ENCODE results near the gene VWA8.
"Not testable (repeated sequence)": the region's sequence is repeated elsewhere in the genome, so short reads cannot be mapped to it uniquely, and the experiment has no call there.

The VWA8 gene

GRCh38 chr13:41548031-41548430 is 412.9 kb downstream of the VWA8 start:
- no peak for DNase-seq

DNA sequence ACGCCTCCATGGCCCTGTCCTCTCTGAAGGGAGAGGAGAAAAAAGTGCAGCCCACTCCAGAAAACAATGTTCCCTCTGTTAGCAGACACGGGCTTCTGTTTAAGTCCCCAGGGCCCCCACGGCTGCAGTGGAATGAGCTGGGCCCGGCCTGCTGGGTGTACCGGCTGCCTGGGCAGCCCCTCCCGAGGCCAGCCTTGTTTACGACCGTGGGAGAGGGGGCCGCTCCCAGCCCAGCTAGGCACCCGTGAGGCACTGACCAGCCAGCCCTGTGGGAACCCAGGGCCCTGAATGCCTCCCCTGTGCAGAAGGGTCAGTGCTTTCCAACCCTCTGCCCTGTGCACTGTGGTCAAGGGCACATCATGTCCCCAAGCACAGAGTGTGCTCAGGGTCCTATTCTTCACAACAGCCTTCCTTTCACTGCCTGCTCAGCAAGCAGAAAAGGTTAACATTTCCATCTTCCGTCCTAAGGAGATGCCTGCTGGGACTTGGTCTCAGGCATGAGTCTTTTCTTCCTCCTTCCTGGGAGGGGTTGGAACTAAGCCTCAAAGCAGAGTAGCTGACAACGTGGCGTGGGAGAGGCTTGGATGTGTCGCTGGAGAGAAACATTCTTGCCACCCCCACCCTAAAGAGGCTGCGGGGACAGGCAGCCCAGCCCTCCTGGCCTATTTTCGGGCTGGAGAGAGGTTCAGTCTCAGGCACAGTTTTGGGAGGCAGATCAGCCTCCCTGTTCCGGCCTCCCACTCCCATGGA is 413.5 kb downstream of the VWA8 start:
- DNase-seq: no peak

- DNase-seq: no peak
Observed at GRCh38 chr13:41546372-41547190, 414.3 kb downstream of the VWA8 start.

DNA sequence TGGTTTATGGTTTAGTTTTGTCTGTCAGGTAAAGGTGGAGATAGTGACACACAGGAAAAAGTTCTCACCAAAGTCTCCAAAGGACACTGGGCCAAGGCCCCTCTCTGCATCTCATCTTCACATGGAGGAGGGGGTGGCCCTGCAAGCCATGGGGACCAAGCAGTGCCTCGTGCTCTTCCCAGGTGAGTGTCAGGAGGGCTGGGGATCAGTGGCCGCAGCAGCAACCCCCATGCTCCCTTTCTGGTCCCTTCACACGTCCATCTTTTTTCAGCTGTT is 415.5 kb downstream of the VWA8 start:
- DNase-seq: no peak

GRCh38 chr13:41543664-41544300 is 417.1 kb downstream of the VWA8 start:
- no peak for DNase-seq

- not testable (repeated sequence) for DNase-seq
Observed at GRCh38 chr13:41542799-41543198, 418.1 kb downstream of the VWA8 start.

DNA sequence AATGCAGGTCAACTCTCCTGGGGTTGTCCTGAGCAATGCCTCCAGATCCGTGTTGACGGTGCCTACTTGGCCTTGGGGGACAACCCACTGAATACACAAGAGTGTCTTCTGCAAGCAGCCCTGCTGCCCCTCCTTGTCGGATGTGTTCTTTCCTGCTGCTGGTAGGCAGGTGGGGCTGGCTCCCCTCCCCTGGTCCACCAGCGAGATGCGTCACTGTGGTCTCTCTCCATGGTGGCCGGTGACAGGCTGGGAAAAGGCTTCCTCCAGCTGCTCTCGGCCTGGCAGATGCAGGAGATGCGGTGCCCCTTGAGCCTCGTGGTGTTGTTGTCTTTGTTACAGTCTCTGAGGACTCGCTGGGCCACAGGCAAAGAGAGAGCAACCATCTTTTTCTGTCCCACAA is 418.6 kb downstream of the VWA8 start:
- DNase-seq: no peak

DNA sequence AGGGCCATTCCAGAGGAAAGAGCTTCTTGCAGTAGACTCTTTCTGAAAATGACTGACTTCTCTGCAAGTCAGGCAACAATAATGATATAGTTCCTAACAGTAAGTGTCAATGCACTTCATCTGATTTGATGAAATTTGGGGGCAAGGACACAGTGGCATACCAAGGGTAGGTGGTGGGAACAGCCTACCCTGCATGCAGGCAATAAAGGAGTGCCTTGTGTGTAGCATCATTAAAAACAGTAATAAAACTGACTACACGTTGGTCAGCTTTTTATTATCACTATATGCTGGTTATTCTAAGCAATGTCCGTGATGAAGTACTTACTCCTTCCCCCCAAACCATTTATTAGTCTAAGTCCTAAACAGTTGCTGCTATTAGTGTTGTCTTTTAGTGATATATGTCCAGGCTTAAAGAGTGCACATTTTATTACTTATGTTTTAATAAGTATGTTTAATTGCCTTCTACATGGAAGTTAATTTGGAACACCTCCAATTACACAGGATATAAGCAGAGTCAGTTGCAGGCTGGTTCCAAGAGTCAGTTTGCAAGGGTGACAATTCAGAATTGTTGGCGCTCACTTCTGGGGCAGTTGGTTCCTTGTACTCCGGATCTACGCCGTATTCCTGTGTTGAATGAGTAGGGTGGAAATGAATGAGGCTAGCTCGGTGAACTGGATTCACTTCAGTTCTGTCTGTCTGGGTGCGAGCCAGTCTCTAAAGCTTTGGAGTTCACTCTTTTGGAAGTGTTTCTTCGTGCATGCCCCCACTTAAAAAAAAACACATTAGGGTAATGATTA is 419.6 kb downstream of the VWA8 start:
- DNase-seq: no peak

DNA sequence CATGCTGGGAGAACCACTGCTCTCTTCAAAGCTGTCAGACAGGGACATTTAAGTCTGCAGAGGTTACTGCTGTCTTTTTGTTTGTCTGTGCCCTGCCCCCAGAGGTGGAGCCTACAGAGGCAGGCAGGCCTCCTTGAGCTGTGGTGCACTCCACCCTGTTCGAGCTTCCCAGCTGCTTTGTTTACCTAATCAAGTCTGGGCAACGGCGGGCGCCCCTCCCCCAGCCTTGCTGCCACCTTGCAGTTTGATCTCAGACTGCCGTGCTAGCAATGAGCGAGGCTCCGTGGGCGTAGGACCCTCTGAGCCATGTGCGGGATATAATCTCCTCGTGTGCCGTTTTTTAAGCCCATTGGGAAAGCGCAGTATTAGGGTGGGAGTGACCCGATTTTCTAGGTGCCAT is 420.7 kb downstream of the VWA8 start:
- DNase-seq: not testable (repeated sequence)

DNA sequence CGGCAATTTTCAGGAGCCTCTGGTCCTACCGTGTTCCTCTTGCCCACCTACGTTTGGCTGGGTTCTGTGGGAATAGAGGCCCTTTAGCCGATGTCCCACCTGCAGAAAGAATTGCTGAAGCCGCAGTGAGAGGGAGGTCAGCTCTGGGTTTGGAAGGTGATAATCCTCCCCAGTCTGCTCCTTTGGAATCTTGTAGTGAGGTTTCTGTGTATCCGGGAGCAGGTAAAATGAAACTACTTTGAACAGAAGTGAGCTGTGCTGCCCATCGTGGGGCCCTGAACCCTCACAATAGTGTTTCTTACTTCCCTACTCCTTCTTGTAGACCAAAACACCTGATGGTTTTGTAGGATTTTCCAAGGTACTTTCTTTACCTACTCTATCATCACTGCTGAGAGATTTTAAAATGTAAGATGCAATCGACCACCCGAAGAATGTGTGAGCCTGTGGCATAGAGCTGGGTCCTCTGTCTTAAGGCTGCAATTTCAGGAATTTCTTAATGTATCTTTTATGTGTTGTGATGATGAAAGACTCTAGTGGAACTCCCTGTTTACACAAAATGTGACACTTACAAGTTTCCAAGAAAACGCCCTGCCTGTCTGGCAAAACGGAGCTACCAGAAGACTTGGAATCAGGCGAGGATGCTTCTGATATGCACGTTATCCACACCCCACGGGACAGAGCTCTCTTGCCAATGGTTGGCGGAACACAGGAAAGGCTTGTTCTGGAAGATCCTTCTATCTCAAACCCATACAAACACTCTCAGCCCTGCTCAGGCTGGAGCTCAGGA is 427.4 kb downstream of the VWA8 start:
- no peak for DNase-seq

- DNase-seq: no peak
Observed at GRCh38 chr13:41528021-41528420, 432.9 kb downstream of the VWA8 start.

DNA sequence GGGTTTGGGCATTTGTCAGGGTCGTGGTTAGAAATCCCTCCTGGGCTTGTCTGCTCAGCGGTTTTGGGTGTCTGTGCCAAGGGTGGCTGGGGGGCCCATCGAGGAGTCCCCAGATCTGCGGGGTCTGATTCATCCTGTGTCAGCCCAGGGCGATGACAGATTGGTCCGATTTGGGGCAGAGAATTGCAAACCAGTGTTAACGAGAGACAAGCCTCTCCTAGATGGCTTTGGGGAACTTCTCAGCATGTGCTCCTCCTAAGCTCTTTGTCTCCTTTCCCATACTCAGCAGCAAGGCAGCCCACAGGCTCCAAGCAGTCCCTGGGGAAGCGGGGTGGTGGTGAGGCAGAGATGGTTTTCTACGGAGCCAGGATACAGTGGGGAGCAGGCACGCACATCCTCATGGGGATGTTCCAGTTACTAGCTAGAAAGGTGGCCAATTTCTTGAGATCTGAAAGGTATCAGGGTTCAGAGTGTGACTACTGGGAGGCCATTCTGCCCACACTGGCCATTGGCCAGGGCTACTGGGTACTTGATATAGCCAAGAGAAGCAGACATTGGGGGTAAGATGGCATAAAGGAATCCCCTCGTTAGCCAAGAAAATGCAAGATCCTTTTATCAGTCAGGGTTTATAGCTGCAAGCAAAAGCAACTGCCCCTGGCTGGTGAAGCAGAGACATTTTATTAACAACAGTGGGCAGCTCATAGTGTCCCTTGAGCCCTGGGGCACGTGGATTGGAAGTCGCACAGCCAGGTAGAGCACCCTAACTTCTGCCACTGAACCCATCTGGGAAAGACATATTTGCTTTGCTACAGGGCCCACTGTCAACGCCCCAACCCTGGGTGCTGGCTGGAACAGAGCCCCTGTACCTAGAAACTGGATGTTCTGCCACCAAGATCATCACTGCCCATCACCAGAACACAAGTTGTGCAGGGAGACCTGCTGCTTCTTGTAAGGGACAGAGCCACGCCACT is 440.0 kb downstream of the VWA8 start:
- DNase-seq: no peak

- DNase-seq: no peak
Observed at GRCh38 chr13:41520016-41520659, 440.8 kb downstream of the VWA8 start.
